DND-41 (cell line): ENCODE data around the gene MKLN1.

Source experiments
- ATAC-seq: fragments of 200-7000 bp; cut with Tn5 transposase; 3 replicates; pipeline ENCODE4 v1.9.1; 2021; ENCODE audit warnings: low read depth; ENCODE audit not compliant: insufficient read depth
- DNase-seq: peaks from one replicate; pipeline ENCODE4 v3.0.0-alpha.2; 2020
- H2AFZ ChIP-seq: 2 replicates; pipeline ENCODE4 v1.6.0; 2012; ENCODE audit warnings: low read depth, low read length
- H3K27ac ChIP-seq: 2 replicates; pipeline ENCODE4 v1.5.1; 2012; ENCODE audit warnings: low read length, inconsistent platforms
- H3K27me3 ChIP-seq: fragments of 200-600 bp; sonication (generic); 2 replicates; pipeline ENCODE4 v1.6.0; 2012; ENCODE audit warnings: low read length, mild to moderate bottlenecking, inconsistent platforms; ENCODE audit not compliant: insufficient read depth, poor library complexity
- H3K36me3 ChIP-seq: 2 replicates; pipeline ENCODE4 v1.5.1; 2012; ENCODE audit warnings: low read length, inconsistent platforms; ENCODE audit not compliant: insufficient read depth
- H3K4me1 ChIP-seq: 2 replicates; pipeline ENCODE4 v1.5.1; 2012; ENCODE audit warnings: mild to moderate bottlenecking, low read length; ENCODE audit not compliant: insufficient read depth
- H3K4me2 ChIP-seq: 2 replicates; pipeline ENCODE4 v1.6.0; 2012; ENCODE audit warnings: mild to moderate bottlenecking, moderate library complexity, low read length, inconsistent platforms; ENCODE audit not compliant: insufficient read depth
- H3K4me3 ChIP-seq, 2 experiments: fragments of 200-600 bp in 1 of 2; shearing (Covaris generic) in 1 of 2; 2 replicates each; pipeline ENCODE4 v1.5.1; 2012 to 2016; ENCODE audit warnings: inconsistent platforms in 2 of 2, low read length in 2 of 2, mild to moderate bottlenecking in 2 of 2, low read depth in 1 of 2, moderate library complexity in 1 of 2
- H3K79me2 ChIP-seq: 2 replicates; pipeline ENCODE4 v1.6.0; 2012; ENCODE audit warnings: low read length, inconsistent platforms; ENCODE audit not compliant: insufficient read depth
- H3K9ac ChIP-seq: 2 replicates; pipeline ENCODE4 v1.6.0; 2012; ENCODE audit warnings: low read depth, mild to moderate bottlenecking, inconsistent platforms, low read length, moderate library complexity
- H3K9me3 ChIP-seq: 2 replicates; pipeline ENCODE4 v1.5.1; 2012; ENCODE audit warnings: low read length, moderate library complexity, mild to moderate bottlenecking, inconsistent platforms; ENCODE audit not compliant: insufficient read depth, severe bottlenecking
- H4K20me1 ChIP-seq: 2 replicates; pipeline ENCODE4 v1.6.0; 2012; ENCODE audit warnings: low read length; ENCODE audit not compliant: insufficient read depth
- EZH2 ChIP-seq: IDR thresholded peaks from 3 replicates; pipeline ENCODE4 v1.6.1; 2012; ENCODE audit warnings: borderline replicate concordance, low read depth, mild to moderate bottlenecking, moderate library complexity, low read length, inconsistent platforms; ENCODE audit not compliant: severe bottlenecking
- TF ChIP-seq, protein P1 (sequence below): IDR thresholded peaks from 2 replicates; pipeline ENCODE4 v1.5.1; 2012; ENCODE audit warnings: borderline replicate concordance, low read length, moderate library complexity, mild to moderate bottlenecking; ENCODE audit not compliant: poor library complexity, severe bottlenecking; ENCODE audit errors: extremely low read depth

MKLN1 gene

GRCh38 chr7:131284702-131285419, 42.8 kb upstream of the MKLN1 start:
- H2AFZ ChIP-seq: no peak overlapping the region
- H3K27ac ChIP-seq: no peak overlapping the region

GRCh38 chr7:131285556-131285955, 42.1 kb upstream of the MKLN1 start:
- no peak overlapping the region for H3K27ac ChIP-seq
- no peak overlapping the region for H3K9ac ChIP-seq
- no peak for DNase-seq
- H3K79me2 ChIP-seq: no peaks in the 10 kb centered on the region
- H3K27me3 ChIP-seq: no peaks in the 10 kb centered on the region
- H3K9me3 ChIP-seq: peaks cover 2% of the 10 kb centered on the region
- H3K4me1 ChIP-seq: no peaks in the 10 kb centered on the region
- H3K4me2 ChIP-seq: no peak overlapping the region
- H3K36me3 ChIP-seq: no peaks in the 10 kb centered on the region
- ATAC-seq: no peak
- no peak overlapping the region for H2AFZ ChIP-seq
- no peaks in the 10 kb centered on the region for H4K20me1 ChIP-seq
- H3K4me3 ChIP-seq: no peak overlapping the region
- TF ChIP-seq, protein P1, sequence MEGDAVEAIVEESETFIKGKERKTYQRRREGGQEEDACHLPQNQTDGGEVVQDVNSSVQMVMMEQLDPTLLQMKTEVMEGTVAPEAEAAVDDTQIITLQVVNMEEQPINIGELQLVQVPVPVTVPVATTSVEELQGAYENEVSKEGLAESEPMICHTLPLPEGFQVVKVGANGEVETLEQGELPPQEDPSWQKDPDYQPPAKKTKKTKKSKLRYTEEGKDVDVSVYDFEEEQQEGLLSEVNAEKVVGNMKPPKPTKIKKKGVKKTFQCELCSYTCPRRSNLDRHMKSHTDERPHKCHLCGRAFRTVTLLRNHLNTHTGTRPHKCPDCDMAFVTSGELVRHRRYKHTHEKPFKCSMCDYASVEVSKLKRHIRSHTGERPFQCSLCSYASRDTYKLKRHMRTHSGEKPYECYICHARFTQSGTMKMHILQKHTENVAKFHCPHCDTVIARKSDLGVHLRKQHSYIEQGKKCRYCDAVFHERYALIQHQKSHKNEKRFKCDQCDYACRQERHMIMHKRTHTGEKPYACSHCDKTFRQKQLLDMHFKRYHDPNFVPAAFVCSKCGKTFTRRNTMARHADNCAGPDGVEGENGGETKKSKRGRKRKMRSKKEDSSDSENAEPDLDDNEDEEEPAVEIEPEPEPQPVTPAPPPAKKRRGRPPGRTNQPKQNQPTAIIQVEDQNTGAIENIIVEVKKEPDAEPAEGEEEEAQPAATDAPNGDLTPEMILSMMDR: no peak
- no peak for TF ChIP-seq EZH2

More at GRCh38 chr7:131284702-131285419, 42.8 kb upstream of the MKLN1 start:
- Histone ChIP-seq H4K20me1 (no peaks in the 10 kb centered on the region), H3K36me3 (no peaks in the 10 kb centered on the region), H3K4me2 (no peak overlapping the region), H3K9me3 (peaks cover 2% of the 10 kb centered on the region), H3K4me3 (no peak overlapping the region), H3K4me1 (no peaks in the 10 kb centered on the region), H3K9ac (no peak overlapping the region), H3K27me3 (no peaks in the 10 kb centered on the region), H3K79me2 (no peaks in the 10 kb centered on the region)
- DNase-seq (no peak), ATAC-seq (no peak)
- TF ChIP-seq, protein P1: no peak
- TF ChIP-seq EZH2: no peak

DNA sequence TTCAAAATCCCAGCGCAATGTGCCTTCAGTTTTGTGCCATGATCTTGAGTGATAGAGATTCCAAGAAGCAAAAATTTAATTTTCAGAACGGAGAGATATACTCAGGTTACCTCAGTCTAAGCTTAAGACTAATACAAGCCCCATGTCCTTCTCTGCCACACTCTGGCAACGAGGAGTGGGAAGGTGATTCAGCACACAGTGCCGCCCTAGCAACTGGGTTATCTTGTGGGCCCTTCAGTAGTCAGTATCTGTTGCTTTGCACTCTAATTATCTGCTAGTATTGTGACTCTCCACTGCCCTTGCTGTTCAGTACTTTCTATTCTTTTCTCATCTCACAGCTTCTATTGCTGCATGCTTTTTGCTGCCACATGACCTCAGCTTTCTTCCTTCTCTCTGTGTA, 39.2 kb upstream of the MKLN1 start:
- Histone ChIP-seq H3K79me2 (no peaks in the 10 kb centered on the region), H3K36me3 (no peaks in the 10 kb centered on the region), H3K9me3 (peaks cover 2% of the 10 kb centered on the region), H3K27ac (no peak overlapping the region), H3K9ac (no peak overlapping the region), H2AFZ (no peak overlapping the region), H3K4me2 (no peak overlapping the region), H4K20me1 (no peaks in the 10 kb centered on the region), H3K4me3 (no peak overlapping the region), H3K27me3 (no peaks in the 10 kb centered on the region), H3K4me1 (no peaks in the 10 kb centered on the region)
- no peak for ATAC-seq
- no peak for TF ChIP-seq EZH2
- TF ChIP-seq, protein P1: no peak
- no peak for DNase-seq
